Mucosa of stomach (tissue), 1 donor: ENCODE measurements around the gene PRSS48.

Experiments used
- H3K27me3 ChIP-seq: one replicate; pipeline ENCODE4 v1.7.0; 2013; ENCODE audit warnings: mild to moderate bottlenecking, low read length; ENCODE audit not compliant: control insufficient read depth, insufficient read depth
- H3K36me3 ChIP-seq: one replicate; pipeline ENCODE4 v1.7.0; 2013; ENCODE audit warnings: low read length; ENCODE audit not compliant: control insufficient read depth, insufficient read depth
- H3K4me1 ChIP-seq: one replicate; pipeline ENCODE4 v1.7.0; 2013; ENCODE audit warnings: mild to moderate bottlenecking, low read length; ENCODE audit not compliant: control insufficient read depth, insufficient read depth
- H3K4me3 ChIP-seq: one replicate; pipeline ENCODE4 v1.7.0; 2013; ENCODE audit warnings: low read length
- H3K9ac ChIP-seq: one replicate; pipeline ENCODE4 v1.7.0; 2013; ENCODE audit warnings: mild to moderate bottlenecking, low read length, moderate library complexity
- H3K9me3 ChIP-seq: one replicate; pipeline ENCODE4 v1.7.0; 2013; ENCODE audit warnings: mild to moderate bottlenecking, low read length, moderate library complexity; ENCODE audit not compliant: control insufficient read depth
- donor health status: Pancreatic carcinoma.

PRSS48 gene

GRCh38 chr4:151323667-151324066, 46.7 kb downstream of the PRSS48 start:
- no peak overlapping the region for H3K9ac ChIP-seq
- H3K4me1 ChIP-seq: peaks cover 24% of the 10 kb centered on the region
- H3K9me3 ChIP-seq: no peaks in the 10 kb centered on the region
- no peaks in the 10 kb centered on the region for H3K27me3 ChIP-seq
- no peaks in the 10 kb centered on the region for H3K36me3 ChIP-seq
- no peak overlapping the region for H3K4me3 ChIP-seq

DNA sequence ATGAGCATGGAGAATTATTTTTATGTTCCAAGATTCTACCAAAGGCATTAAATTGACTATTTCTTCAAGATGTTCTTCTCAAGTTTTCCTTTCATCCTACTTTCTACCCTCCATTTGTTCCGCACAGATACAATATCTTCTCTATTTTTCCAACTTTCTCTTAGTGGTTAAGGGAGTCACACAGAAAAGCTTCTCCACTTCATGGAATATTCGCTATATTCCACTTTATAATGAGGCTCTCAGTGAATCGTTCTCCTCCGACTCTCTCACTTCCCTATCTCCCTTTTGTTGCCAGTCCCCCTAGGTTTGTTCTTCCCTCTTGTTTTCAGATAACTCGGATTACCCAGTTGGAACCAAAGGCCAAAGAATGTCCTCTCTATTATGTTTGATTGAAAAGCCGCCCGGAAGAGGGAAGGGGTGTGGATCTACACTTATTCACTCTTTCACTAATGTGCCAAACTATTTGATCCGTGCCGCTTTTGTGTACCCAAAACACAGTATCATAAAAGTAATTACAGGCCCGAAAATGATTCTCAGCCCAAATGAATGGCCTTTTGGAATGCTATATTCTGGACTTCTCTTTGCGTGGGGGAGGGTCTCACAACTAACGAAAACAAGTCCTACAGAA, 47.3 kb downstream of the PRSS48 start:
- H3K36me3 ChIP-seq: no peaks in the 10 kb centered on the region
- no peaks in the 10 kb centered on the region for H3K27me3 ChIP-seq
- H3K9ac ChIP-seq: peak overlapping the region; percentile 90
- H3K4me3 ChIP-seq: peak overlapping the region; percentile 47
- peaks cover 28% of the 10 kb centered on the region for H3K4me1 ChIP-seq
- H3K9me3 ChIP-seq: no peaks in the 10 kb centered on the region

- Histone ChIP-seq H3K4me1 (peaks cover 28% of the 10 kb centered on the region), H3K36me3 (no peaks in the 10 kb centered on the region), H3K4me3 (peak overlapping the region; percentile 47), H3K9me3 (no peaks in the 10 kb centered on the region), H3K9ac (peak overlapping the region; percentile 90), H3K27me3 (no peaks in the 10 kb centered on the region)
Measured at GRCh38 chr4:151324752-151325110, 47.8 kb downstream of the PRSS48 start.

GRCh38 chr4:151325111-151325948, 48.4 kb downstream of the PRSS48 start, which contains the start of gene SH3D19:
TSS of gene SH3D19 (minus strand) at chr4:151325605. CDS start at chr4:151325352, 253 bp downstream.
- Histone ChIP-seq H3K9ac (peak within 1 kb of the TSS; percentile 90), H3K9me3 (no peaks in the 10 kb centered on the region), H3K4me1 (peaks cover 28% of the 10 kb centered on the region), H3K4me3 (peak within 1 kb of the TSS; percentile 47), H3K36me3 (no peaks in the 10 kb centered on the region), H3K27me3 (no peaks in the 10 kb centered on the region)

GRCh38 chr4:151325949-151326246, 48.9 kb downstream of the PRSS48 start:
- H3K4me1 ChIP-seq: peaks cover 30% of the 10 kb centered on the region
- H3K9me3 ChIP-seq: no peaks in the 10 kb centered on the region

DNA sequence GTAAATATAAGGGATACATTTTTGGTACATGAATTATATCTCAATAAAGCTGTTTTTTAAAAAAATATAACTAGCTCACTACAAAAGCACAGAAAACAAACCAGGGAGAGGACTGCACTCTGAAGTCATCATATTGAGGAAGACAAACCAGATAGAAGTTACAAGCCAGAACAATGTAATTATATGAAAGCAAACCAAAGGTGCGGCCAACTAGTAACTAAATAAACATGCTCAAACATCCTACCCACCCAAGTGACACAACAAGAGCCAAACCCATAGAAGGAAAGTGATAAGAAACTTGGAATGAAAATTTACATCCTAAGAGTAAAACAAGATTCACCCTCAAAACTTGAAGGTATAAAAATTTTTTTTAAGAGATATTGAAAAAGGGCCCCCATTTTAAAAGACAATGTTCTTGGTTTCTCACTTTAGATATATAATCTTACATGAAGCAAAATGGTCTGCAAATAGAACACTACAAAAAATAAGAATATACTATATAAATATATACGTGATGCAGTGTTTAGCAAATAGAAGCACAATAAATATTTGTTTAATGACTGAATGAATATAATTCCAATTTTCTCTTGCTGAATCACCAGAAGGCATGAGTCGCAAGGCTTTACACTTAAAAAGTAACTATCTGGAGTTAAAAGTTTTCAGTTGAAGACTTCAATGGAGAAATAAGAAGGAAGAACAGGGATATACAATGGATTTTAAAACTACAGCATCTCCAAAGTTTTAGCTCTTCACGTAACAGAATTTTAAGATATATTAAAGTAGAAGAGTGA, 52.5 kb downstream of the PRSS48 start:
- peaks cover 37% of the 10 kb centered on the region for H3K4me1 ChIP-seq
- no peaks in the 10 kb centered on the region for H3K36me3 ChIP-seq
- no peak overlapping the region for H3K9ac ChIP-seq
- H3K4me3 ChIP-seq: no peak overlapping the region
- no peaks in the 10 kb centered on the region for H3K27me3 ChIP-seq
- no peaks in the 10 kb centered on the region for H3K9me3 ChIP-seq

More at GRCh38 chr4:151325949-151326246, 48.9 kb downstream of the PRSS48 start:
- peak overlapping the region; percentile 47 for H3K4me3 ChIP-seq
- no peaks in the 10 kb centered on the region for H3K27me3 ChIP-seq
- H3K9ac ChIP-seq: peak overlapping the region; percentile 90
- H3K36me3 ChIP-seq: no peaks in the 10 kb centered on the region

DNA sequence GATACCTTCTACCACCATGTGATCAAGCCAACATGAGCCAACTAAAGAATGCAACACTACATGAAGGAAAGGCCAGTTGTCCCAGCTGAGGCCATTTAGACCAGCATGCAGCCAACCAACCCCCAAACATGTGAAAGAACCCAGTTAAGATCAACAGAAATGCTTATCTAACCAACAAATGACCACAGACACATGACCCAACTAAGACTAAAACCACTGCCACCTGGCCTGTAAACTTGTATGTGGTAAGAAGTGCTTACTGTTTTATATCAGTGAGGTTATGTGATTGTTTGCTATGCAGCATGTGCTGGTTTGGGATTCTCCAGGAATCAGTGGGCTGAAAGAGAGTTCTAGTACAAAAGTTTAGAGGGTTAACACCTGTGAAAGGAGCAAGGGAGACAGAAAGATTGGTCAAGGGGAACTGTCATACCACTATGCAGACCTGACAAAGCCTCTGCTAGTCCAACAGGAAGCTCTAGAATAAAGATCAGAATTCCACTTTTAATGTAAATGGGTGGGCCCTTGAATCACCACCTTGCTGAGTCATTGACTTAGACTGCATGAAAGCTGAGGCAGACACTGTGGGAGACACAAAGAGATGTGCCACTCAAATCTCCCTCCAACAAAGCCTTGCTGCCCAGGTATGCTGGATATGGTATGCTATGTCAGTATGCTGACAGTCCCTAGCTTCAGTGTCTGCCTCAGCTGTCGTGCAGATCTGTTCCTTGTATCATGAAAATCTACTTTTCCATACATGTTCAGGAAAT, 54.5 kb downstream of the PRSS48 start:
- Histone ChIP-seq H3K36me3 (no peaks in the 10 kb centered on the region), H3K4me3 (no peak overlapping the region), H3K4me1 (peaks cover 29% of the 10 kb centered on the region), H3K27me3 (no peaks in the 10 kb centered on the region), H3K9ac (no peak overlapping the region), H3K9me3 (no peaks in the 10 kb centered on the region)

DNA sequence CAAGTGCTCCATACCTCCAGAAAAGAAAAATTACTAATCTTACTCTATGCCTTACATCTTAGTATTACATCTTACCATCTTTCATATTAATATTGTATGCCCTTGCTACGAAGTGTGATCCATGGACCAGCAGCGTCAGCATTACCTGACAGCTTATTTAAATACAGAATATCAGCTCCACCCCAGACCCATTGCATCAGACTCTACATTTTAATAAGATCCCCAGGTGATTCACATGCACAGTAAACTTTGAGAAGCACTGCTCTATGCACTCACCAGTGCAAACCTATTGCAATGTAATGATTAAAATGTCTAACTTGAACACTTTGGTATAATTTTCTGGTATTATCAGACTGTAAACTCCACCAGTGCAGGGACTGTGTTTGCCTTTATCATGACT, 62.5 kb downstream of the PRSS48 start:
- H3K27me3 ChIP-seq: no peaks in the 10 kb centered on the region
- no peaks in the 10 kb centered on the region for H3K36me3 ChIP-seq
- no peaks in the 10 kb centered on the region for H3K9me3 ChIP-seq
- no peak overlapping the region for H3K9ac ChIP-seq
- H3K4me1 ChIP-seq: peaks cover 20% of the 10 kb centered on the region
- H3K4me3 ChIP-seq: no peak overlapping the region

GRCh38 chr4:151340751-151341385, 63.9 kb downstream of the PRSS48 start:
- no peak overlapping the region for H3K9ac ChIP-seq
- no peak overlapping the region for H3K4me3 ChIP-seq
- H3K27me3 ChIP-seq: no peaks in the 10 kb centered on the region
- H3K36me3 ChIP-seq: no peaks in the 10 kb centered on the region
- no peaks in the 10 kb centered on the region for H3K9me3 ChIP-seq
- peaks cover 20% of the 10 kb centered on the region for H3K4me1 ChIP-seq
